Osteoblast (primary cell): ENCODE data around the gene CCNC. TPM values are rescaled to one million over a fixed set of nuclear protein-coding genes. Genes with fewer than 3 reads are reported as not detected.
A peak's percentile ranks its signal among the peaks of the same experiment; 100 is the strongest.
"Not testable (repeated sequence)": the region's sequence is repeated elsewhere in the genome, so short reads cannot be mapped to it uniquely, and the experiment has no call there.

Experiments used
- DNase-seq: peaks from one replicate; pipeline ENCODE4 v3.0.0; 2011; ENCODE audit warnings: low spot score, mixed read lengths; ENCODE audit not compliant: insufficient read length; ENCODE audit errors: missing footprints
- H2AFZ ChIP-seq: 2 replicates; pipeline ENCODE4 v1.6.0; 2011; ENCODE audit warnings: mild to moderate bottlenecking, low read length
- H3K27ac ChIP-seq: 2 replicates; pipeline ENCODE4 v1.5.1; 2011; ENCODE audit warnings: mild to moderate bottlenecking, low read depth, low read length, moderate library complexity
- H3K27me3 ChIP-seq: 2 replicates; pipeline ENCODE4 v1.6.0; 2012; ENCODE audit warnings: mild to moderate bottlenecking, control low read depth, inconsistent platforms, low read length, moderate library complexity; ENCODE audit not compliant: insufficient read depth
- H3K36me3 ChIP-seq: 2 replicates; pipeline ENCODE4 v1.5.1; 2011; ENCODE audit warnings: mild to moderate bottlenecking, low read length, control low read depth, moderate library complexity; ENCODE audit not compliant: insufficient read depth
- H3K4me1 ChIP-seq: 2 replicates; pipeline ENCODE4 v1.5.1; 2011; ENCODE audit warnings: mild to moderate bottlenecking, low read length, control low read depth, moderate library complexity; ENCODE audit not compliant: insufficient read depth
- H3K4me2 ChIP-seq: 2 replicates; pipeline ENCODE4 v1.6.0; 2011; ENCODE audit warnings: mild to moderate bottlenecking, low read length; ENCODE audit not compliant: insufficient read depth
- H3K4me3 ChIP-seq: fragments of 200-600 bp; sonication (generic); 3 replicates; pipeline ENCODE4 v1.5.1; 2012; ENCODE audit warnings: mild to moderate bottlenecking, low read length, inconsistent platforms; ENCODE audit not compliant: insufficient read depth
- H3K79me2 ChIP-seq: 2 replicates; pipeline ENCODE4 v1.6.0; 2012; ENCODE audit warnings: mild to moderate bottlenecking, low read length, control low read depth, inconsistent platforms; ENCODE audit not compliant: insufficient read depth
- H3K9me3 ChIP-seq: 2 replicates; pipeline ENCODE4 v1.5.1; 2011; ENCODE audit warnings: low read depth, low read length, control low read depth
- H4K20me1 ChIP-seq: 2 replicates; pipeline ENCODE4 v1.6.0; 2012; ENCODE audit warnings: mild to moderate bottlenecking, low read length, control low read depth; ENCODE audit not compliant: insufficient read depth
- total RNA-seq: library from RNA; depleted of rRNA; stranded (reverse); fragments of >200 nt; gene quantifications from 2 replicates; pipeline ENCODE4 v1.2.3, GENCODE V29; 2012
- TF ChIP-seq, protein P1 (sequence below): IDR thresholded peaks from 2 replicates; pipeline ENCODE4 v1.5.1; 2011; ENCODE audit warnings: mild to moderate bottlenecking, low read depth, low read length, moderate library complexity; ENCODE audit errors: extremely low read depth

The CCNC gene
- total RNA-seq, 1 donor = 89.4 TPM

- Histone ChIP-seq H3K27me3 (peaks cover 97% of the 10 kb centered on the region), H3K4me3 (peak overlapping the region; percentile 46), H2AFZ (no peak overlapping the region), H3K27ac (no peak overlapping the region), H3K36me3 (no peaks in the 10 kb centered on the region), H3K79me2 (no peaks in the 10 kb centered on the region), H3K4me2 (peak overlapping the region; percentile 68), H4K20me1 (no peaks in the 10 kb centered on the region), H3K9me3 (no peaks in the 10 kb centered on the region), H3K4me1 (peaks cover 13% of the 10 kb centered on the region)
- DNase-seq = no peak
- TF ChIP-seq, protein P1, sequence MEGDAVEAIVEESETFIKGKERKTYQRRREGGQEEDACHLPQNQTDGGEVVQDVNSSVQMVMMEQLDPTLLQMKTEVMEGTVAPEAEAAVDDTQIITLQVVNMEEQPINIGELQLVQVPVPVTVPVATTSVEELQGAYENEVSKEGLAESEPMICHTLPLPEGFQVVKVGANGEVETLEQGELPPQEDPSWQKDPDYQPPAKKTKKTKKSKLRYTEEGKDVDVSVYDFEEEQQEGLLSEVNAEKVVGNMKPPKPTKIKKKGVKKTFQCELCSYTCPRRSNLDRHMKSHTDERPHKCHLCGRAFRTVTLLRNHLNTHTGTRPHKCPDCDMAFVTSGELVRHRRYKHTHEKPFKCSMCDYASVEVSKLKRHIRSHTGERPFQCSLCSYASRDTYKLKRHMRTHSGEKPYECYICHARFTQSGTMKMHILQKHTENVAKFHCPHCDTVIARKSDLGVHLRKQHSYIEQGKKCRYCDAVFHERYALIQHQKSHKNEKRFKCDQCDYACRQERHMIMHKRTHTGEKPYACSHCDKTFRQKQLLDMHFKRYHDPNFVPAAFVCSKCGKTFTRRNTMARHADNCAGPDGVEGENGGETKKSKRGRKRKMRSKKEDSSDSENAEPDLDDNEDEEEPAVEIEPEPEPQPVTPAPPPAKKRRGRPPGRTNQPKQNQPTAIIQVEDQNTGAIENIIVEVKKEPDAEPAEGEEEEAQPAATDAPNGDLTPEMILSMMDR = no peak
These were observed 34.3 kb upstream of the CCNC start for GRCh38 chr6:99602520-99603420.

DNA sequence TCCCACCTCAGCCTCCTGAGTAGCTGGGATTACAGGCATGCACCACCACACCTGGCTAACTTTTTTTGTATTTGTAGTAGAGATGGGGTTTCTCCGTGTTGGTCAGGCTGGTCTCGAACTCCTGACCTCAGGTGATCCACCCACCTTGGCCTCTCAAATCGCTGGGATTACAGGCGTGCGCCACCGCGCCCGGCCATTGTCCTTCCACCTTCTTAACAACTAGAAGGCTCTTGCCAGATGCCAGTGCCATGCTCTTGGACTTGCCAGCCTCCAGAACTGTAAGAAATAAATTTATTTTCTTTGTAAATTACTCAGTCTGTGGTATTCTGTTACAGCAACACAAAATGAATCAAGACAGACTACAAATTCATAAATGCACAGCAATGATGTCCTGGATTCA is 26.2 kb upstream of the CCNC start:
- not testable (repeated sequence) for DNase-seq, H2AFZ ChIP-seq, H3K9me3 ChIP-seq, H3K79me2 ChIP-seq, H3K27ac ChIP-seq, H3K36me3 ChIP-seq, H3K4me3 ChIP-seq, H3K4me2 ChIP-seq, H3K4me1 ChIP-seq, H4K20me1 ChIP-seq
- H3K27me3 ChIP-seq = peaks cover 89% of the 10 kb centered on the region

DNA sequence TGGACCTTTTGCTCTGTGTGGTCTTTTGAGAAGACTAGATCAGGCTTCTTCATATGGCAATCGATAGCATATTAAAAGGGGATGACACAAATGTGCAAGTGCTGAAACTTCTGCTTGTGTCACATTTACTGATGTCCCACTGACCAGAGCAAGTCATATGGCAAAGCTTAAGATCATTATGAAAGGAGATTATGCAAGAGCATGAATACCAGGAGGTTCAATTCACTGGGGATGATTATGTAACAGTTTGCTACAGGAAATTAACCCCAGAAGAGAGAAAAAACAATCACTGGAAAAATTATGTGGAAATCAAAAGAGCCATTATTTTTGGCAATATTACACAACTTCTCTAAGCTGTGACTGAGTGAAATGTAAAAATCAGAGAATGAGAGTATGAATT is 24.4 kb upstream of the CCNC start:
- no peak overlapping the region for H3K27ac ChIP-seq
- H3K4me2 ChIP-seq = no peak overlapping the region
- no peaks in the 10 kb centered on the region for H3K9me3 ChIP-seq
- no peak for DNase-seq
- peaks cover 9% of the 10 kb centered on the region for H3K4me1 ChIP-seq
- no peaks in the 10 kb centered on the region for H3K79me2 ChIP-seq
- no peak overlapping the region for H2AFZ ChIP-seq
- H4K20me1 ChIP-seq = no peaks in the 10 kb centered on the region
- no peak overlapping the region for H3K4me3 ChIP-seq
- no peaks in the 10 kb centered on the region for H3K36me3 ChIP-seq
- TF ChIP-seq, protein P1 = no peak
- H3K27me3 ChIP-seq = peaks cover 87% of the 10 kb centered on the region

GRCh38 chr6:99591673-99592364 is 23.4 kb upstream of the CCNC start:
- H3K79me2 ChIP-seq = no peaks in the 10 kb centered on the region
- no peak overlapping the region for H2AFZ ChIP-seq
- peaks cover 9% of the 10 kb centered on the region for H3K4me1 ChIP-seq
- TF ChIP-seq, protein P1 = no peak
- no peak overlapping the region for H3K4me2 ChIP-seq
- H4K20me1 ChIP-seq = no peaks in the 10 kb centered on the region
- H3K36me3 ChIP-seq = no peaks in the 10 kb centered on the region
- peaks cover 77% of the 10 kb centered on the region for H3K27me3 ChIP-seq
- no peak overlapping the region for H3K4me3 ChIP-seq
- no peak overlapping the region for H3K27ac ChIP-seq
- no peak for DNase-seq
- H3K9me3 ChIP-seq = no peaks in the 10 kb centered on the region
